ENCODE measurements around the gene SLBP.

SLBP gene

GRCh38 chr4:1745165-1745564, 33.0 kb upstream of the SLBP start:
- 0 out of 2 replicates have a peak, but pooled peaks cover 4% of the 10 kb centered on the region for H3K36me3 ChIP-seq (ENCODE audit: low read length)
- TF ChIP-seq EZH2phosphoT487 (conservative IDR thresholded peaks at IDR 0.05; ENCODE audit: low read length) (no peak), CTCF (IDR thresholded peaks at IDR 0.05; ENCODE audit: insufficient read depth, low read length, poor library complexity, severe bottlenecking) (no peak)
- H3K9me2 ChIP-seq (replicated peaks; ENCODE audit: insufficient read depth, low read length), result no peaks in the 10 kb centered on the region
- peaks cover 13% of the 10 kb centered on the region for H3F3A ChIP-seq (ENCODE audit: insufficient read depth)
- no peaks in the 10 kb centered on the region for H3K9me3 ChIP-seq (ENCODE audit: insufficient read depth, low read length)
- no peak overlapping the region for H3K27ac ChIP-seq (ENCODE audit: low read depth, low read length)
- no peak overlapping the region for H3K4me2 ChIP-seq (ENCODE audit: low read depth, low read length, poor library complexity, severe bottlenecking)
- H3K79me2 ChIP-seq (ENCODE audit: insufficient read depth, low read length), result no peaks in the 10 kb centered on the region
- H4K20me1 ChIP-seq (ENCODE audit: low read depth, low read length), result no peaks in the 10 kb centered on the region
- no peak overlapping the region for H2AFZ ChIP-seq (ENCODE audit: low read depth, low read length, severe bottlenecking)
- H3K9ac ChIP-seq (ENCODE audit: low read length), result no peak overlapping the region
- no peaks in the 10 kb centered on the region for H3K27me3 ChIP-seq (ENCODE audit: low read length)
- no peak overlapping the region for H3K4me3 ChIP-seq (ENCODE audit: insufficient read depth, low read length, poor library complexity, severe bottlenecking)

- Histone ChIP-seq H3K4me2 (ENCODE audit: low read depth, low read length, poor library complexity, severe bottlenecking) (no peak overlapping the region), H4K20me1 (ENCODE audit: low read depth, low read length) (no peaks in the 10 kb centered on the region), H3K36me3 (ENCODE audit: low read length) (0 out of 2 replicates have a peak, but pooled peaks cover 4% of the 10 kb centered on the region), H3K9ac (ENCODE audit: low read length) (no peak overlapping the region), H3K79me2 (ENCODE audit: insufficient read depth, low read length) (no peaks in the 10 kb centered on the region), H3K27ac (ENCODE audit: low read depth, low read length) (no peak overlapping the region), H3K9me2 (replicated peaks; ENCODE audit: insufficient read depth, low read length) (no peaks in the 10 kb centered on the region), H3F3A (ENCODE audit: insufficient read depth) (peaks cover 13% of the 10 kb centered on the region), H3K4me3 (ENCODE audit: insufficient read depth, low read length, poor library complexity, severe bottlenecking) (no peak overlapping the region), H3K9me3 (ENCODE audit: insufficient read depth, low read length) (no peaks in the 10 kb centered on the region), H3K27me3 (ENCODE audit: low read length) (no peaks in the 10 kb centered on the region), H2AFZ (ENCODE audit: low read depth, low read length, severe bottlenecking) (no peak overlapping the region)
- TF ChIP-seq CTCF (IDR thresholded peaks at IDR 0.05; ENCODE audit: insufficient read depth, low read length, poor library complexity, severe bottlenecking), result no peak
- TF ChIP-seq EZH2phosphoT487 (conservative IDR thresholded peaks at IDR 0.05; ENCODE audit: low read length), result no peak
Measured at GRCh38 chr4:1744552-1744951, 32.4 kb upstream of the SLBP start.

- Histone ChIP-seq H3K9me3 (ENCODE audit: insufficient read depth, low read length) (no peaks in the 10 kb centered on the region), H3K79me2 (ENCODE audit: insufficient read depth, low read length) (no peaks in the 10 kb centered on the region), H3K4me3 (ENCODE audit: insufficient read depth, low read length, poor library complexity, severe bottlenecking) (no peak overlapping the region), H3K36me3 (ENCODE audit: low read length) (0 out of 2 replicates have a peak, but pooled peaks cover 4% of the 10 kb centered on the region), H3K9me2 (replicated peaks; ENCODE audit: insufficient read depth, low read length) (no peaks in the 10 kb centered on the region), H4K20me1 (ENCODE audit: low read depth, low read length) (no peaks in the 10 kb centered on the region), H3F3A (ENCODE audit: insufficient read depth) (peaks cover 13% of the 10 kb centered on the region), H2AFZ (ENCODE audit: low read depth, low read length, severe bottlenecking) (no peak overlapping the region), H3K27ac (ENCODE audit: low read depth, low read length) (no peak overlapping the region), H3K27me3 (ENCODE audit: low read length) (no peaks in the 10 kb centered on the region), H3K9ac (ENCODE audit: low read length) (no peak overlapping the region), H3K4me2 (ENCODE audit: low read depth, low read length, poor library complexity, severe bottlenecking) (no peak overlapping the region)
- TF ChIP-seq CTCF (IDR thresholded peaks at IDR 0.05; ENCODE audit: insufficient read depth, low read length, poor library complexity, severe bottlenecking) (no peak), EZH2phosphoT487 (conservative IDR thresholded peaks at IDR 0.05; ENCODE audit: low read length) (no peak)
Measured at GRCh38 chr4:1743975-1744374, 31.9 kb upstream of the SLBP start.
